ENCODE data around the gene VPS13D.

VPS13D gene

GRCh38 chr1:12434174-12434573 is 204.3 kb downstream of the VPS13D start:
- peak in 1 of 2 donors; percentile 60 for DNase-seq

- DNase-seq = no peak
Measured at GRCh38 chr1:12434686-12435085, 204.9 kb downstream of the VPS13D start.

- peak in 1 of 2 donors; percentile 73 for DNase-seq
Measured at GRCh38 chr1:12435639-12436344, 206.0 kb downstream of the VPS13D start.

- DNase-seq = no peak
Measured at GRCh38 chr1:12436345-12436658, 206.5 kb downstream of the VPS13D start.

GRCh38 chr1:12436817-12437599 is 207.2 kb downstream of the VPS13D start:
- peak in 1 of 2 donors; percentile 28 for DNase-seq

- no peak for DNase-seq
Measured at GRCh38 chr1:12437629-12438028, 207.8 kb downstream of the VPS13D start.

- peak in 1 of 2 donors; percentile 57 for DNase-seq
Measured at GRCh38 chr1:12438349-12438924, 208.6 kb downstream of the VPS13D start.

GRCh38 chr1:12439073-12439472 is 209.2 kb downstream of the VPS13D start:
- no peak for DNase-seq

GRCh38 chr1:12441414-12442105 is 211.7 kb downstream of the VPS13D start:
- DNase-seq = no peak

GRCh38 chr1:12442217-12442616 is 212.4 kb downstream of the VPS13D start:
- DNase-seq = no peak

- DNase-seq = no peak
Measured at GRCh38 chr1:12443151-12443550, 213.3 kb downstream of the VPS13D start.

- no peak for DNase-seq
Measured at GRCh38 chr1:12444329-12444841, 214.6 kb downstream of the VPS13D start.

GRCh38 chr1:12445257-12445656 is 215.4 kb downstream of the VPS13D start:
- DNase-seq = no peak

- no peak for DNase-seq
Measured at GRCh38 chr1:12446593-12446992, 216.8 kb downstream of the VPS13D start.

GRCh38 chr1:12447307-12447706 is 217.5 kb downstream of the VPS13D start:
- no peak for DNase-seq

GRCh38 chr1:12447849-12448312 is 218.1 kb downstream of the VPS13D start:
- DNase-seq = no peak

GRCh38 chr1:12448746-12449177 is 218.9 kb downstream of the VPS13D start:
- no peak for DNase-seq

- no peak for DNase-seq
Measured at GRCh38 chr1:12450090-12450755, 220.4 kb downstream of the VPS13D start.

- DNase-seq = no peak
Measured at GRCh38 chr1:12450756-12451559, 221.1 kb downstream of the VPS13D start.

GRCh38 chr1:12451560-12451900 is 221.7 kb downstream of the VPS13D start:
- no peak for DNase-seq

GRCh38 chr1:12452262-12452661 is 222.4 kb downstream of the VPS13D start:
- no peak for DNase-seq
